Measurements from ENCODE around the gene GRB10. TPM values are rescaled to one million over a fixed set of nuclear protein-coding genes. Genes with fewer than 3 reads are reported as not detected.

Gene GRB10
- total RNA-seq, 4 donors from 2014 or later: 8.8 to 55.7 (median 14.3) TPM

GRCh38 chr7:50822110-50822509 lies 39.4 kb upstream of the GRB10 start:
- TF ChIP-seq EP300 (IDR thresholded peaks at IDR 0.05; ENCODE audit: low read depth) (no peak), POLR2A (IDR thresholded peaks at IDR 0.05) (no peak), POLR2AphosphoS5 (IDR thresholded peaks at IDR 0.05) (no peak)
- TF ChIP-seq, protein P1, sequence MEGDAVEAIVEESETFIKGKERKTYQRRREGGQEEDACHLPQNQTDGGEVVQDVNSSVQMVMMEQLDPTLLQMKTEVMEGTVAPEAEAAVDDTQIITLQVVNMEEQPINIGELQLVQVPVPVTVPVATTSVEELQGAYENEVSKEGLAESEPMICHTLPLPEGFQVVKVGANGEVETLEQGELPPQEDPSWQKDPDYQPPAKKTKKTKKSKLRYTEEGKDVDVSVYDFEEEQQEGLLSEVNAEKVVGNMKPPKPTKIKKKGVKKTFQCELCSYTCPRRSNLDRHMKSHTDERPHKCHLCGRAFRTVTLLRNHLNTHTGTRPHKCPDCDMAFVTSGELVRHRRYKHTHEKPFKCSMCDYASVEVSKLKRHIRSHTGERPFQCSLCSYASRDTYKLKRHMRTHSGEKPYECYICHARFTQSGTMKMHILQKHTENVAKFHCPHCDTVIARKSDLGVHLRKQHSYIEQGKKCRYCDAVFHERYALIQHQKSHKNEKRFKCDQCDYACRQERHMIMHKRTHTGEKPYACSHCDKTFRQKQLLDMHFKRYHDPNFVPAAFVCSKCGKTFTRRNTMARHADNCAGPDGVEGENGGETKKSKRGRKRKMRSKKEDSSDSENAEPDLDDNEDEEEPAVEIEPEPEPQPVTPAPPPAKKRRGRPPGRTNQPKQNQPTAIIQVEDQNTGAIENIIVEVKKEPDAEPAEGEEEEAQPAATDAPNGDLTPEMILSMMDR (IDR thresholded peaks at IDR 0.05): no peak
- WGBS, 2 donors (ENCODE audit: low coverage in 1 of 2): 37 to 40% methylated on average over 5 of the region's 5 CpGs
- DNase-seq: no peak
- Histone ChIP-seq H3K36me3 (no peaks in the 10 kb centered on the region), H3K9me3 (no peaks in the 10 kb centered on the region), H3K4me3 (no peak overlapping the region), H3K27ac (no peak overlapping the region), H3K4me1 (no peaks in the 10 kb centered on the region), H3K27me3 (no peaks in the 10 kb centered on the region)
- intact Hi-C loops (cut with DNase I; ENCODE audit: low total_unique reads) (no loop called here), in situ Hi-C loops (cut with MboI; ENCODE audit: low pct_ligation_motif_present in 1 of 4, low pct_unique_long_range_greater_than_20kb in 1 of 4, low sequenced_read_pairs in 3 of 4) (no loop called here)

DNA sequence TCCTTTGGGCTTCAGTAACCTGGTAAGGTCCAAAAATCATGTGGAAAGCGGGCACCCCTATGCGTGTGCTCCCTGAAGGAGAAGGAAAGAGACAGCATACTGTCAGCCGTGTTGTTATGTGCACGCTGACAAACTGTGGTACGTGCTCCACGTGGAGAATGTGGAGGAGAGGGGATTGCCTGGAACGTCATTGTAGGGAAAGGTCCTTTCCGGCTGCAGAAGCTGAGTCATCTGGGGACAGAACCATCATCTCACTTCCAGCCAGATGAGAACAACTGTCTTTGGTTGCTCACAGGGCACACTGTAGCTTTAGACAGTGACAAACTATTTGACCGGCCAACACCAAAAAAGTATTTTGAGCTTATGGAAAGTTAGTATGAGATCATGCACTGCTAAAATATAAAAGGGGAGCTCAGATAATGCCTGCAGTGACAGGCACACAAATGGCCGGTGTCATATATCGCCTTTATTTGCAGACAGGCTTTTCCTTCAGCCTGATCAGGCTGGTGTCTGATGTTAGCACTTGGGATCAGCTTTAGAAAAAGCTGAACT lies 38.8 kb upstream of the GRB10 start:
- Histone ChIP-seq H3K4me1 (no peaks in the 10 kb centered on the region), H3K27me3 (no peaks in the 10 kb centered on the region), H3K36me3 (no peaks in the 10 kb centered on the region), H3K4me3 (no peak overlapping the region), H3K9me3 (no peaks in the 10 kb centered on the region), H3K27ac (no peak overlapping the region)
- WGBS, 2 donors (ENCODE audit: low coverage in 1 of 2): 69 to 74% methylated on average over 5 to 11 of the region's 11 CpGs
- in situ Hi-C loops (cut with MboI; ENCODE audit: low pct_ligation_motif_present in 1 of 4, low pct_unique_long_range_greater_than_20kb in 1 of 4, low sequenced_read_pairs in 3 of 4): no loop called here
- no peak for TF ChIP-seq POLR2AphosphoS5 (IDR thresholded peaks at IDR 0.05)
- no peak for TF ChIP-seq EP300 (IDR thresholded peaks at IDR 0.05; ENCODE audit: low read depth)
- TF ChIP-seq, protein P1 (IDR thresholded peaks at IDR 0.05): no peak
- no peak for TF ChIP-seq POLR2A (IDR thresholded peaks at IDR 0.05)
- intact Hi-C loops (cut with DNase I; ENCODE audit: low total_unique reads): no loop called here
- no peak for DNase-seq

GRCh38 chr7:50818324-50818723 lies 35.6 kb upstream of the GRB10 start:
- in situ Hi-C loops (cut with MboI; ENCODE audit: low pct_ligation_motif_present in 1 of 4, low pct_unique_long_range_greater_than_20kb in 1 of 4, low sequenced_read_pairs in 3 of 4): no loop called here
- DNase-seq: no peak
- no peak overlapping the region for H3K27ac ChIP-seq
- H3K4me1 ChIP-seq: no peaks in the 10 kb centered on the region
- H3K27me3 ChIP-seq: no peaks in the 10 kb centered on the region
- TF ChIP-seq EP300 (IDR thresholded peaks at IDR 0.05; ENCODE audit: low read depth): no peak
- TF ChIP-seq POLR2AphosphoS5 (IDR thresholded peaks at IDR 0.05): no peak
- no peak for TF ChIP-seq POLR2A (IDR thresholded peaks at IDR 0.05)
- TF ChIP-seq, protein P1 (IDR thresholded peaks at IDR 0.05): no peak
- intact Hi-C loops (cut with DNase I; ENCODE audit: low total_unique reads): no loop called here
- H3K9me3 ChIP-seq: no peaks in the 10 kb centered on the region
- H3K36me3 ChIP-seq: no peaks in the 10 kb centered on the region
- WGBS, 2 donors (ENCODE audit: low coverage in 1 of 2): 67 to 72% methylated on average over 5 to 6 of the region's 6 CpGs
- no peak overlapping the region for H3K4me3 ChIP-seq

GRCh38 chr7:50817561-50817960 lies 34.9 kb upstream of the GRB10 start:
- in situ Hi-C loops (cut with MboI; ENCODE audit: low pct_ligation_motif_present in 1 of 4, low pct_unique_long_range_greater_than_20kb in 1 of 4, low sequenced_read_pairs in 3 of 4) (no loop called here), intact Hi-C loops (cut with DNase I; ENCODE audit: low total_unique reads) (no loop called here)
- Histone ChIP-seq H3K4me1 (no peaks in the 10 kb centered on the region), H3K27me3 (no peaks in the 10 kb centered on the region), H3K27ac (no peak overlapping the region), H3K4me3 (no peak overlapping the region), H3K36me3 (no peaks in the 10 kb centered on the region), H3K9me3 (no peaks in the 10 kb centered on the region)
- no peak for DNase-seq
- 69 to 75% methylated on average over 1 of the region's 1 CpG for WGBS, 2 donors (ENCODE audit: low coverage in 1 of 2)
- TF ChIP-seq, protein P1 (IDR thresholded peaks at IDR 0.05): no peak
- TF ChIP-seq POLR2AphosphoS5 (IDR thresholded peaks at IDR 0.05) (no peak), EP300 (IDR thresholded peaks at IDR 0.05; ENCODE audit: low read depth) (no peak), POLR2A (IDR thresholded peaks at IDR 0.05) (no peak)
